Activated CD4-positive, alpha-beta T cell treated with anti-CD3 and anti-CD28 coated beads, Interleukin-2, Interleukin-4, amounts not matched to agents 100 ng/mL and 50 ng/mL, durations not matched to agents 16 hours and 8 hours (primary cell): ENCODE measurements around the gene SLC7A6OS.
"Not testable (repeated sequence)": the region's sequence is repeated elsewhere in the genome, so short reads cannot be mapped to it uniquely, and the experiment has no call there.

ENCODE experiments used
- DNase-seq: peaks from one replicate; pipeline ENCODE4 v3.0.0-alpha.2; 2020; ENCODE audit warnings: low spot score

The SLC7A6OS gene

GRCh38 chr16:68298907-68299561 is 11.7 kb downstream of the SLC7A6OS start:
- DNase-seq, result no peak

- no peak for DNase-seq
Measured at GRCh38 chr16:68298312-68298711, 12.4 kb downstream of the SLC7A6OS start.

GRCh38 chr16:68297908-68298307 is 12.8 kb downstream of the SLC7A6OS start:
- no peak for DNase-seq

- no peak for DNase-seq
Measured at GRCh38 chr16:68296693-68297092, 14.1 kb downstream of the SLC7A6OS start.

- DNase-seq, result no peak
Measured at GRCh38 chr16:68296291-68296690, 14.5 kb downstream of the SLC7A6OS start.

DNA sequence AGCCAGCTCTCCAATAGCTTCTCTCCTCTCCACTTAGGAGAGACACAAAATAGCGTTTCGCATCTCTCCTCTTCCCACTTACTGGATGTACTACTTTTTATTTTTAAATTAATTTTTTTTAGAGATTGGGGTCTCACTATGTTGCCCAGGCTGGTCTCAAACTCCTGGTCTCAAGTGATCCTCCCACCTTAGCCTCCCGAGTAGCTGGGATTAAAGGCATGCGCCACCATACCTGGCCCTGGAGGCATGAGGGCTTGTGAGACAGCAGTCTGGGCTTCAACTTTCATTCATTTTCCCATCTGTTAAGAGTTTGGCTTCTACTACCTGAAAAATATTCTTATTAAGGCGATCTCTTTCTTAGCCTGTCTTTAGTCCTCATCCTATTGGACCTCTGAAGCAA is 18.3 kb downstream of the SLC7A6OS start:
- DNase-seq, result no peak

GRCh38 chr16:68291227-68291626 is 19.5 kb downstream of the SLC7A6OS start:
- DNase-seq, result no peak

- DNase-seq, result no peak
Measured at GRCh38 chr16:68290450-68290849, 20.3 kb downstream of the SLC7A6OS start.

DNA sequence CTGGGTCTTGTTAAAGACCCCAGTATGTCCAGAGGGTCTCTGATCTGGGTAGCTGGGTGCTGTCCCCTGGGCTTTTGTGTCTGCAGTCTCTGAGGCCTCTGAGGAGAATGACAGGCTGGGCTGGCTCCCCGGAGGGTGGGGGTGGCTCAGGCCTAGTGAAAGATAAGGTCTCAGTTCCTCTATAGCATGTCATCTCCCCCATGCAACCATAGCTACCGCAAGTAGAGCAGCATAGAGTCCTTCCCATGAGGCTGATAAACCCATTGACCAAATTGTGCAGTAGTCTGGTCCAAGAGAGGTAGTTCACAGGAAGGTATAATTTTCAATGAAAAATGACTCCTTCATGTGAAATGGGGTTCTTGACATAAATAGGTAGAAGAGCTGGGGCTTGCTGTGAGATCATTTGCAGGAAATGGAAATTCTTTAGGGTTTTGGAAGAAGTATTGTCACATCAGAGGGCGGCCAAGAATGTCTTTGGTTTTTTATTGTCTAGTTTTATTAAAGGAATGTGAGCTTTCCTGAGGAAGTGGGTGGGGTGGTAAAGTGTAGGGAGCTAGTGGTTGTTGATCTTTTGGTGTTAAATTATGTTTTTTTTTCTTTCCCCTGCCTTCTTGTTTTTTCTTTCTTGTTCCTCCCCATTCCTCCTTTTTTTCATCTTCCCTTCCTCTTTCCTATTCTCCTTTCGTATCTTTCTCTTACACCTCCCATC is 21.0 kb downstream of the SLC7A6OS start:
- no peak for DNase-seq

GRCh38 chr16:68289202-68289601 is 21.5 kb downstream of the SLC7A6OS start:
- DNase-seq, result no peak

DNA sequence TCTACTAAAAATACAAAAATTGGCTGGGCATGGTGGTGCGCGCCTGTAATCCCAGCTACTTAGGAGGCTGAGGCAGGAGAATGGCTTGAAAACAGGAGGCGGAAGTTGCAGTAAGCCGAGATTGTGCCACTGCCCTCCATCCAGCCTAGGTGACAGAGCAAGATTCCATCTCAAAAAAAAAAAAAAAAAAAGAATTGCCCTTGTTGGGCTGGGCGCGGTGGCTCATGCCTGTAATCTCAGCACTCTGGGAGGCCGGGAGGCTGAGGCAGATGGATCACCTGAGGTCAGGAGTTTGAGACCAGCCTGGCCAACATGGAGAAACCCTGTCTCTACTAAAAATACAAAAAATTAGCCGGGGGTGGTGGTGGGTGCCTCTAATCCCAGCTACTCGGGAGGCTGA is 21.9 kb downstream of the SLC7A6OS start:
- DNase-seq, result not testable (repeated sequence)

DNA sequence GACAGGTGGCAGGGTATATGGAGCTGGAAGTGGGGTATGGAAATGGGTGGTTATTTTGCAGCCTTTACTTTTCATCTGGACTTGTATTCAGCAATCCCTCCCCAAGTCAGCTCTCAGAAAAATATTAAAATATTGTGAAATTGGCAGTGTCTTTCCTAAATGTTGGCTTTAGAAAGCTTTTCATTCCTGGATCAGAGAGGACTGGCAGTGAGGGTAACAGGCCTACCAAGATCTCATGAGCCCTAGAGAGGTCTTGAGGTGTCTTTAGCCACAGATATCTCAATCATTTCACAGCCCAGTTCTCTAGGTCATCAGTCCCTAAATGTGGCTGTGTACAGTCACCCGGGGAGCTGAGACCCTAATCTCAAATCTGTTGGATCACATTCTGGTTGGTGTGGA is 22.5 kb downstream of the SLC7A6OS start:
- DNase-seq, result no peak

DNA sequence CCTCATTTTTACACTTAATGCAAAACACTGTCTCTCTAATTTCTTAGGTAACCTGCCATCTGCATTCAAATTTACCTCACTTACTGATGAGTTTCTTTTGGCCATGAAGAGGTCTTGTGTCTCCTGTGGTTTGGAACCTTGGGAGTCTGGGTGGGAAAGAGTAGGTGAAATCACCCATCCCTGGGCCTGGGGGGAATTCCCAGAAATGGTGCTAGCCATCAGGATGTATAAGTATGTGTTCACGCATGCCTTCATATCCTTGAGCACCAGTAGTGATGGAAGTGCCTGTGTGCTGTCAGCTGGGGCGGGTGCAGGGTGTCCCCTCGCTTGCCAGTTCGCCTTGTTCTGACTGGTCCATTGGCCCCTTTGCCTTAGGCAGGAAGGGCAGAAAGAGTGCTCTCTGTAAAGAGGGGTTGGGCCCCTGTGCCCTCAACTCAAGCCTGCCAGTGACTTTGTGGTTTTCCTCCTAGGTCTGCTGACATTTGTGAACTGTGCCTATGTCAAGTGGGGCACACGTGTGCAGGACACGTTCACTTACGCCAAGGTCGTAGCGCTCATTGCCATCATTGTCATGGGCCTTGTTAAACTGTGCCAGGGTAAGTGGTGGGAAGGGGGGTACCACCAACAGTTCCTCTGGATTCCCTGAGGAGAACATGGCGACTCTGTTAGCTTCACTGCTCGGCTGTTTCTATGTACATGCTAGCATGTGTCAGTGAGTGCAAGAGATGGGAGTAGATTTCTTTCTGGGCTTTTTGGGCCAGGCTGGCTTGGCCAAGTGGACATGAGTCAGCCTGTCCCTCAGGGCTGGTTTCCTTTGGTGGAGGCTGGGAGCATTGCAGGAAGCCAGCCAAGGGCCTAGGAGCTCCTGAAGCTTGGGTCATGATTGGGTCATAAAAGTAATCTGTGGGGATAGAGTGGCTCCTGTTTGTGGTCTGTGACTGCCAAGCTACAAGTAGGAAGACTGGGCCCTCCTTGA is 23.2 kb downstream of the SLC7A6OS start:
- peak; percentile 44 for DNase-seq

DNA sequence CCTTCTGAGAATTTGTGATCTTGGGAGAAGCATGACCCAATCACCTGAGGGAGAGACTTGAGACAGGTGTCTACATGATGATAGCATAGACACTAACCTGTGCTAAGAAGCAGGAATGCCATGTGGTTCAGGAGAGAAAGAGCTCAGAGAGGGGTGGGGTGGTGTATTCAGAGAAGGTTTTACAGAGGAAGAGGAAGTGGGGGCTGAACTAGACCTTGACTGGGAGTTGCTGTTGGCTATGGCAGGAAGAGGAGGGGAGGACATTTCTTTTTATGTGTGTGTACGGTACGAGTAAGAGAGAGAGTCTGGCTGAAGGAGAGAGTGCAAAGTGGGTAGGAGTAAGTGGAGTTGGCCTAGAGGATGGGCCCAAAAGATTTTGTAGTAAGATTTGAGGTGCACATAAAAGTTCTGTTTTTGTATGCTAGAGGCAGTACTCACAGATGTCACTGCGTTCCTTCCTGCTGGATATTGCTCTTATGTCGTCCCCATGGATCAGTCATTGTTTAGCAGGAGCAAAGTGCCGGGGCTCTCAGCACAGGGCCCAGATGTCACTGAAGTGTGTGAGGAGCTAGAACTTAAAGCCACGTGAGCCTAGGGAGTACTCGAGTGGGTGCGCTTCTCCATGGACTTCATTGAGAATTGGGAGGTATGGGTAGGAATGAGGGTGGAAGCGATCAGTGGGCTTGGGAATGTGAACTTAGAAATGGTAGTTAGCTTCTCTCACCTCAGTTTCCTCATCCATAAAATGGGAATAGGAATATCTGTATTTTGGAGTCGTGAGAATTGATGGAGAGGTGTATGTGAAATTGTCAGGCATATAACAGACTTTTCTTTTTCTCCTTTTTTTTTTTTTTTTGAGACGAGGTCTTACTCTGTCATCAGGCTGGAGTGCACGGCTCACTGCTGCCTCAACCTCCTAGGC is 24.3 kb downstream of the SLC7A6OS start:
- peak; percentile 50 for DNase-seq

DNA sequence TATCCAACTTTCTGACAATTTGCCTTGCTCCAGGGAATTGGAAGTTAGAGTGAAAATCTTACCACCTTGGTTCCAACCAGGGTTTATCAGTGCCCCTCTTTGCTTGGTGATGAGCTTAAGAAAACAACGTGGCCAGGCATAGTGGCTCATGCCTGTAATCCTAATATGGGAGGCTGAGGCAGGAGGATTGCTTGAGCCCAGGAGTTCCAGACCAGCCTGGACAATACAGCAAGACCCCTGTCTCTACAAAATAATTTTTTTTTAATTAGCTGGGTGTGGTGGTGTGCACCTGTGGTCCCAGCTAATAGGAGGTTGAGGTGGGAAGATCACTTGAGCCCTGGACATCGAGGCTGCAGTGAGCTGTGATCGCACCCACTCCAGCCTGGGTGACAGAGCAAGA is 25.1 kb downstream of the SLC7A6OS start:
- no peak for DNase-seq

DNA sequence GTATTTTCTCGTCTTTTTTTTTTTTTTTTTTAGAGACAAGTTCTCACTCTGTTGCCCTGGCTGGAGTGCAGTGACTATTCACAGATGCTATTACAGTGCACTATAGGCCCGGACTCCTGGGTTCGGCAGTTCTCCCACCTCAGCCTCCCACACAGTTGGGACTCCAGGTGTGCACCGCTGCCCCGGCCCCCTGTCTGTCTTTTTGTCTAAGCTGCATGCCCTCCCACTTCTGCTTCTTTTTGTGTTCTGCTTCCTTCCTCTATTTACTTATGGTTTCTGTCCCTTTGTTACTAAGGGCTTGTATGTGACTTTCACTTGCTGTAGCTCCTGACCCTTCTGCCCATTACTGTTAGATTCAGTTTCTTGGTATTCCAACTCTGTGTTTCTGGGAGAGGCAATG is 25.9 kb downstream of the SLC7A6OS start:
- DNase-seq, result no peak

GRCh38 chr16:68283801-68284598 is 26.7 kb downstream of the SLC7A6OS start:
- no peak for DNase-seq

- no peak for DNase-seq
Measured at GRCh38 chr16:68283346-68283745, 27.4 kb downstream of the SLC7A6OS start.

DNA sequence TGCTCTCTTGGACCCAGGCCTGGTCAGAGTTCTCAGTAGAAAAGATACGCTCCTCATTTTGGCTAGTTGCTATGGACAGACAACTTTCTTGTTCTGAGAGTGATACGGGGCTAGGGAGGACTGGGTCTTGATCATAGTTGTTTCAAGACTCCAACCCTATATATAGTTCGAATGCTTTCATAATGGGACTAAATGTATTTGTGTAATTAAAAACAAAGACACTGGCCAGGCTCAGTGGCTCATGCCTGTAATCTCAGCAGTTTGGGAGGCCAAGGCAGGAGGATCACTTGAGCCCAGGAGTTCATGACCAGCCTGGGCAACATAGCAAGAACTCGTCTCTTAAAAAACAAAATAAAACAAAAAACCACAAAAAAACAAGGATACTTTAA is 28.7 kb downstream of the SLC7A6OS start:
- DNase-seq, result no peak

- no peak for DNase-seq
Measured at GRCh38 chr16:68281368-68282063, 29.2 kb downstream of the SLC7A6OS start.
